DOHH2 (cell line): ENCODE data around the gene SLC10A3.

Experiments used
- H3F3A ChIP-seq: fragments of 200-600 bp; sonication (generic), shearing (Covaris generic); 2 replicates; pipeline ENCODE4 v1.6.0; 2016; ENCODE audit warnings: antibody characterized with exemption, mild to moderate bottlenecking; ENCODE audit not compliant: control insufficient read depth, insufficient read depth
- H3K27ac ChIP-seq: fragments of 200-600 bp; sonication (generic); 2 replicates; pipeline ENCODE4 v1.5.1; 2014; ENCODE audit warnings: low read depth, mild to moderate bottlenecking, low read length, moderate library complexity
- H3K27me3 ChIP-seq: fragments of 200-600 bp; sonication (generic); 2 replicates; pipeline ENCODE4 v1.6.1; 2014; ENCODE audit warnings: mild to moderate bottlenecking, low read length, mixed read lengths; ENCODE audit not compliant: control insufficient read depth
- H3K36me3 ChIP-seq: fragments of 200-600 bp; sonication (generic); 2 replicates; pipeline ENCODE4 v1.6.1; 2014; ENCODE audit warnings: mild to moderate bottlenecking, low read length, moderate library complexity, mixed read lengths; ENCODE audit not compliant: control insufficient read depth
- H3K4me1 ChIP-seq: fragments of 200-600 bp; sonication (generic); 2 replicates; pipeline ENCODE4 v1.6.1; 2014; ENCODE audit warnings: mild to moderate bottlenecking, low read length, mixed read lengths; ENCODE audit not compliant: control insufficient read depth
- H3K4me2 ChIP-seq: fragments of 200-600 bp; sonication (generic); 2 replicates; pipeline ENCODE4 v1.6.0; 2014; ENCODE audit warnings: mild to moderate bottlenecking, low read length, moderate library complexity
- H3K4me3 ChIP-seq: fragments of 200-600 bp; sonication (generic); 2 replicates; pipeline ENCODE4 v1.5.1; 2014; ENCODE audit warnings: mild to moderate bottlenecking, low read length, mixed read lengths
- H3K79me2 ChIP-seq: fragments of 200-600 bp; sonication (generic); 2 replicates; pipeline ENCODE4 v1.6.1; 2014; ENCODE audit warnings: mild to moderate bottlenecking, low read length, mixed read lengths; ENCODE audit not compliant: control insufficient read depth
- H3K9me2 ChIP-seq: fragments of 200-600 bp; sonication (generic); replicated peaks from 2 replicates; pipeline ENCODE4 v1.6.1; 2014; ENCODE audit warnings: mild to moderate bottlenecking, low read length, mixed read lengths; ENCODE audit not compliant: control insufficient read depth
- H3K9me3 ChIP-seq: fragments of 200-600 bp; sonication (generic); 2 replicates; pipeline ENCODE4 v1.6.1; 2014; ENCODE audit warnings: antibody characterized with exemption, low read length, mixed read lengths; ENCODE audit not compliant: control insufficient read depth, insufficient read depth
- H4K20me1 ChIP-seq: fragments of 200-600 bp; sonication (generic); 2 replicates; pipeline ENCODE4 v1.6.0; 2014; ENCODE audit warnings: low read depth, mild to moderate bottlenecking, antibody characterized with exemption, low read length, moderate library complexity; ENCODE audit not compliant: control insufficient read depth, insufficient read depth
- EZH2phosphoT487 ChIP-seq: fragments of 200-600 bp; sonication (generic); IDR thresholded peaks from 2 replicates; pipeline ENCODE4 v1.6.1; 2017; ENCODE audit warnings: borderline replicate concordance, mild to moderate bottlenecking, antibody characterized with exemption, low read length, moderate library complexity, mixed read lengths
- TF ChIP-seq, protein P1 (sequence below): fragments of 200-600 bp; sonication (generic); IDR thresholded peaks from one replicate; pipeline ENCODE4 v1.5.1; 2014; ENCODE audit warnings: antibody characterized with exemption, mild to moderate bottlenecking, low read depth, low read length; ENCODE audit not compliant: poor library complexity, severe bottlenecking

SLC10A3 gene

DNA sequence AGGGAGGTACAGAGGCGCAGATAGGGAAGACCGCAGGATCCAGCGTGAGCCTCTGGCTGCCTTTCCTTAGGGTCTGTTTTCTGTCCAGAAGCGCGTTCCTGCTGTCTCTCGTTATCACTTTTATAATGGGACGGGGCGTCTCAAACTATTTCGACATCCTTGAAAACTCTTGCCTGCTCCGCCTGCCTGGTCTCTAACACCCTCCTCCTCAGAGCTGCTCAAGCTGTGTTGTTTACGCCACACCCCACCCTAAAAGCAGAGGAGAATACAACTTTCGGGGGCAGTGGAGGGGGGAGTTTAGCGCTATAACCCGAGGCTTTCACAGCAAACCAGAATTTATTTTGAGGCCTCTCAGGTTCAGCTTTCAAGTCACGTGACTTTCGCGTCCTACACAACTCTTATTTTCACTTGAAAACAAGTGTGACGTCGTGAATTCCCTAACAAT is 26.2 kb upstream of the SLC10A3 start:
- Histone ChIP-seq H4K20me1 (no peaks in the 10 kb centered on the region), H3K27ac (no peak overlapping the region), H3K4me3 (peak overlapping the region; percentile 78), H3K4me1 (peaks cover 15% of the 10 kb centered on the region), H3K9me2 (no peaks in the 10 kb centered on the region), H3K4me2 (peak overlapping the region; percentile 91), H3K9me3 (no peaks in the 10 kb centered on the region), H3K36me3 (peaks cover 4% of the 10 kb centered on the region; the same call in 1 of the 2 replicates), H3F3A (no peaks in the 10 kb centered on the region), H3K79me2 (peaks cover 16% of the 10 kb centered on the region), H3K27me3 (no peaks in the 10 kb centered on the region)
- TF ChIP-seq, protein P1, sequence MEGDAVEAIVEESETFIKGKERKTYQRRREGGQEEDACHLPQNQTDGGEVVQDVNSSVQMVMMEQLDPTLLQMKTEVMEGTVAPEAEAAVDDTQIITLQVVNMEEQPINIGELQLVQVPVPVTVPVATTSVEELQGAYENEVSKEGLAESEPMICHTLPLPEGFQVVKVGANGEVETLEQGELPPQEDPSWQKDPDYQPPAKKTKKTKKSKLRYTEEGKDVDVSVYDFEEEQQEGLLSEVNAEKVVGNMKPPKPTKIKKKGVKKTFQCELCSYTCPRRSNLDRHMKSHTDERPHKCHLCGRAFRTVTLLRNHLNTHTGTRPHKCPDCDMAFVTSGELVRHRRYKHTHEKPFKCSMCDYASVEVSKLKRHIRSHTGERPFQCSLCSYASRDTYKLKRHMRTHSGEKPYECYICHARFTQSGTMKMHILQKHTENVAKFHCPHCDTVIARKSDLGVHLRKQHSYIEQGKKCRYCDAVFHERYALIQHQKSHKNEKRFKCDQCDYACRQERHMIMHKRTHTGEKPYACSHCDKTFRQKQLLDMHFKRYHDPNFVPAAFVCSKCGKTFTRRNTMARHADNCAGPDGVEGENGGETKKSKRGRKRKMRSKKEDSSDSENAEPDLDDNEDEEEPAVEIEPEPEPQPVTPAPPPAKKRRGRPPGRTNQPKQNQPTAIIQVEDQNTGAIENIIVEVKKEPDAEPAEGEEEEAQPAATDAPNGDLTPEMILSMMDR, result no peak
- no peak for TF ChIP-seq EZH2phosphoT487

DNA sequence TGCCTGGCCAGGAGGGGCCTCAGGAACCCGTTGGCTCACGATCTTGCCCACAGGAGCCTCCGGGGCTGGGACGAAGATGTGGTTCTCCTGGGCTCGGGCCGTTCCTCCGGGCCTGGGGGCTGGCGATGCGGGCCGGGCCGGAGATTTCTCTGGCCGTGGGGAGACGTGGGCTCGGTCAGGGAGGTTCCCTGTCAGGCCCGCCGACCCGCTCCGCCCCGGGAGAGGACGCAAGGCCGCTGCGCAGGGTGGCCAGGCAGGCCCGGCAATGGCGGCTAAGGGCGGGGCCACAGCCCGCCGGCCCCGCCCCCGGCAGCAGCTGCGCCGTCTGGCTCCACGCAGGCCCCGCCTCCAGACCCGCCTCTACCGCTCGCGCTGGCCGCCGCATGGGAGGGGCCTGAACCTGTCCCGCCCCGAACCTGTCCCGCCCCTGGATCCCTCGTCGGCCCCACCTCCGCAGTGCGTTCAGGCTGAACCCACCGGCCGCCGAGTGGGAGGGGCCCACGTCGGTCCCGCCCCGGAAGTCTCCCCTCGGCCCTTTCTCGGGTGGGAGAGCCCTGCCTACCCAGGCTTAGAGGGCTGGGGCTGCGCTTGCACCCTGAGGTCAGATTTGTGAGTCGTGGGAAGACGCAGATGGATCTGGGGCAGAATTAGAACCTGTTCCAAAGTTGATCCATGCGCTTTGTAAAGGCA is 25.7 kb upstream of the SLC10A3 start, which contains the start of gene FAM3A:
FAM3A (minus strand) TSS at position 267 of the 690 bp plus-strand sequence. CDS start 460 bp downstream, outside the sequence.
- no peaks in the 10 kb centered on the region for H3K27me3 ChIP-seq

DNA sequence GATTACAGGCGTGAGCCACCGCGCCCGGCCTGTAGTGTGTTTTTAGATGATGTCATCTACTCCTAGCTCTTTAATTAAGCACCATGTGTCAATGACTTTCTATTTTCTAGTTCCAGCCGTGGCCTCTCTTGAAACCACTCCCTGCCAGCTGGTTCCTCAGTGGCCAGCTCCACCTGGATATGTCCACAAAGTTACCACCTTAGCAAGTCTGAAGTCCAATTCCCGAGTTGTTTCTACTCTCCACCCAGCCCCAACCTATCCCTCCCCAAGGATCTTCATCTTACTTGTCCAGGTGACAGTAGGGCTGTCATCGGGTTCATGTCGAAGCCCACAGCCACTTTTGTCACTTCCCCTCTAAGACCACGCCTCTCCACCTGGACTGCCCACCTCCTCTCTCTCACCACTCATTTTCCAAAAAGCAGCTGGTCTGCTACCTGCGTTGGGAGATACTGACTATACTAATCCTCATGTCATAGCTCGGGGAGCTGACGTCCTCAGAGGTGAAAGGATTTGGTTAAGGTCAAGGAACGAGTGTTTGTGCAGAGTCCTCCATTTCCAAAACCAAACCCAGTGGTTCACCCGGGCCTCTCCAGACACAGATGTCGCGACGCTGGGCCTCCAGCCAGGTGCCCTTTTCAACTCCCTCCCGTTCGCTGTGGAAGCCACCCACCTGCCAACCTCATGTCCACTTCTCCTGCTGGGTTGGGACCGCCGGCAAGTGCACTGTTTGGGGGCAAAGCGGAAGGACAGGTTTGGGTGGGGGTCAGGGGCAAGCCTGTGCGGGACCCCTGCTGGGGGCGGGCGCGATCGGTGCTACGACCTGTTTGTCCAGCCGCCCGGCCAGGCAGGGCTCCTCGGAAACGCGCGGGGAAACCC is 24.9 kb upstream of the SLC10A3 start:
- H3K4me3 ChIP-seq, result peak overlapping the region; percentile 84
- H4K20me1 ChIP-seq, result no peaks in the 10 kb centered on the region
- H3K27me3 ChIP-seq, result no peaks in the 10 kb centered on the region
- peaks cover 7% of the 10 kb centered on the region; the same call in 1 of the 2 replicates for H3K36me3 ChIP-seq
- peaks cover 16% of the 10 kb centered on the region for H3K79me2 ChIP-seq
- H3K9me2 ChIP-seq, result no peaks in the 10 kb centered on the region
- H3K4me2 ChIP-seq, result peak overlapping the region; percentile 89
- no peak for TF ChIP-seq EZH2phosphoT487
- TF ChIP-seq, protein P1, result no peak
- peak overlapping the region; percentile 35 for H3K27ac ChIP-seq
- no peaks in the 10 kb centered on the region for H3K9me3 ChIP-seq
- no peaks in the 10 kb centered on the region for H3F3A ChIP-seq
- peaks cover 17% of the 10 kb centered on the region for H3K4me1 ChIP-seq

More for the DNA sequence above, 25.7 kb upstream of the SLC10A3 start, which contains the start of gene FAM3A:
- no peaks in the 10 kb centered on the region for H3F3A ChIP-seq
- no peaks in the 10 kb centered on the region for H3K9me2 ChIP-seq
- H3K4me1 ChIP-seq, result peaks cover 17% of the 10 kb centered on the region
- peak within 1 kb of the TSS; percentile 84 for H3K4me3 ChIP-seq
- peaks cover 16% of the 10 kb centered on the region for H3K79me2 ChIP-seq
- peak within 1 kb of the TSS; percentile 91 for H3K4me2 ChIP-seq
- H4K20me1 ChIP-seq, result no peaks in the 10 kb centered on the region
- H3K36me3 ChIP-seq, result peaks cover 4% of the 10 kb centered on the region; the same call in 1 of the 2 replicates
- peak within 1 kb of the TSS; percentile 35 for H3K27ac ChIP-seq
- no peak for TF ChIP-seq EZH2phosphoT487
- TF ChIP-seq, protein P1, result no peak
- no peaks in the 10 kb centered on the region for H3K9me3 ChIP-seq
